ENCODE results near the gene TFPI. TPM values are rescaled to one million over a fixed set of nuclear protein-coding genes. Genes with fewer than 3 reads are reported as not detected.
A peak's percentile ranks its signal among the peaks of the same experiment; 100 is the strongest.

TFPI gene
- total and polyA plus RNA-seq, 11 donors: 13.5 to 63.7 (median 24.6) TPM

GRCh38 chr2:187547353-187547979, 6.8 kb downstream of the TFPI start:
- 28 to 30% (median 29%) methylated on average over 2 of the region's 2 CpGs for WGBS, 4 donors
- H3K27ac ChIP-seq: peak overlapping the region; percentile 23 to 80 (median 56)
- TF ChIP-seq POLR2A (IDR thresholded peaks at IDR 0.05): no peak
- DNase-seq (peak in 4 of 5 donors; percentile 47 to 72 (median 59)), ATAC-seq (peak; percentile 92 to 98 (median 95))
- H3K4me1 ChIP-seq: peaks cover 0 to 75% (median 11%) of the 10 kb centered on the region in 12 donors
- intact Hi-C loops (cut with DNase I): no loop called here
- no peaks in the 10 kb centered on the region for H3K27me3 ChIP-seq
- no peaks in the 10 kb centered on the region for H3K36me3 ChIP-seq
- no peaks in the 10 kb centered on the region for H3K9me3 ChIP-seq
- peak overlapping the region in 2 of 12 donors; percentile 1 to 14 for H3K4me3 ChIP-seq

GRCh38 chr2:187546762-187547333, 7.4 kb downstream of the TFPI start:
- intact Hi-C loops (cut with DNase I): no loop called here
- Histone ChIP-seq H3K27ac (peak overlapping the region; percentile 14 to 80 (median 56)), H3K9me3 (no peaks in the 10 kb centered on the region), H3K4me1 (peaks cover 0 to 81% (median 12%) of the 10 kb centered on the region in 12 donors), H3K4me3 (peak overlapping the region in 2 of 12 donors; percentile 1 to 14), H3K27me3 (no peaks in the 10 kb centered on the region), H3K36me3 (no peaks in the 10 kb centered on the region)
- WGBS, 4 donors: 89 to 94% (median 93%) methylated on average over 1 of the region's 1 CpG
- TF ChIP-seq POLR2A (IDR thresholded peaks at IDR 0.05) (no peak), CTCF (IDR thresholded peaks at IDR 0.05) (no peak)
- DNase-seq (no peak), ATAC-seq (no peak)

GRCh38 chr2:187545238-187545751, 8.9 kb downstream of the TFPI start:
- DNase-seq: no peak
- no peaks in the 10 kb centered on the region for H3K9me3 ChIP-seq
- 74 to 85% (median 77%) methylated on average over 1 of the region's 1 CpG for WGBS, 4 donors
- H3K36me3 ChIP-seq: no peaks in the 10 kb centered on the region
- peak overlapping the region in 8 of 12 donors; percentile 32 to 88 (median 45) for H3K27ac ChIP-seq
- peaks cover 0 to 79% (median 15%) of the 10 kb centered on the region in 12 donors for H3K4me1 ChIP-seq
- peak overlapping the region in 1 of 12 donors; percentile 19 for H3K4me3 ChIP-seq
- TF ChIP-seq POLR2A (IDR thresholded peaks at IDR 0.05): no peak
- no peak for TF ChIP-seq CTCF (IDR thresholded peaks at IDR 0.05)
- no peak for ATAC-seq
- intact Hi-C loops (cut with DNase I): no loop called here
- H3K27me3 ChIP-seq: no peaks in the 10 kb centered on the region

- ATAC-seq: no peak
- H3K27ac ChIP-seq: peak overlapping the region in 9 of 12 donors; percentile 23 to 88 (median 45)
- intact Hi-C loops (cut with DNase I): no loop called here
- no peaks in the 10 kb centered on the region for H3K36me3 ChIP-seq
- no peaks in the 10 kb centered on the region for H3K27me3 ChIP-seq
- peak in 2 of 5 donors; percentile 24 to 34 for DNase-seq
- WGBS, 4 donors: 83 to 84% (median 83%) methylated on average over 16 of the region's 16 CpGs
- H3K4me1 ChIP-seq: peaks cover 0 to 76% (median 15%) of the 10 kb centered on the region in 12 donors
- no peaks in the 10 kb centered on the region for H3K9me3 ChIP-seq
- no peak overlapping the region for H3K4me3 ChIP-seq
- TF ChIP-seq POLR2A (IDR thresholded peaks at IDR 0.05): no peak
- no peak for TF ChIP-seq CTCF (IDR thresholded peaks at IDR 0.05)
Measured at GRCh38 chr2:187544371-187545080, 9.7 kb downstream of the TFPI start.

Measured in heart left ventricle (tissue), 16 donors.